Measurements from ENCODE around the gene EHD4.

The EHD4 gene

GRCh38 chr15:41994772-41995475, 22.6 kb upstream of the EHD4 start:
- no peak for DNase-seq

GRCh38 chr15:41994171-41994650, 21.9 kb upstream of the EHD4 start:
- DNase-seq: no peak

- no peak for DNase-seq
These were observed 21.3 kb upstream of the EHD4 start for GRCh38 chr15:41993472-41994170.

- no peak for DNase-seq
These were observed 20.4 kb upstream of the EHD4 start for GRCh38 chr15:41992803-41993190.

GRCh38 chr15:41992151-41992802, 19.9 kb upstream of the EHD4 start:
- no peak for DNase-seq

GRCh38 chr15:41990691-41991090, 18.3 kb upstream of the EHD4 start:
- no peak for DNase-seq

GRCh38 chr15:41990243-41990605, 17.9 kb upstream of the EHD4 start:
- DNase-seq: no peak

GRCh38 chr15:41989573-41990242, 17.4 kb upstream of the EHD4 start:
- peak; percentile 94 for DNase-seq

GRCh38 chr15:41988896-41989572, 16.7 kb upstream of the EHD4 start:
- peak; percentile 58 for DNase-seq

- DNase-seq: peak; percentile 30
These were observed 15.5 kb upstream of the EHD4 start for GRCh38 chr15:41987925-41988275.

GRCh38 chr15:41987246-41987924, 15.0 kb upstream of the EHD4 start:
- DNase-seq: peak; percentile 58

- DNase-seq: peak; percentile 54
These were observed 13.1 kb upstream of the EHD4 start for GRCh38 chr15:41985236-41986160.

GRCh38 chr15:41984622-41985021, 12.3 kb upstream of the EHD4 start:
- DNase-seq: peak; percentile 36

- DNase-seq: peak; percentile 46
These were observed 11.5 kb upstream of the EHD4 start for GRCh38 chr15:41983621-41984571.

GRCh38 chr15:41983221-41983620, 10.9 kb upstream of the EHD4 start:
- peak; percentile 50 for DNase-seq

GRCh38 chr15:41982133-41982930, 10.0 kb upstream of the EHD4 start:
- peak; percentile 39 for DNase-seq

GRCh38 chr15:41981371-41982132, 9.2 kb upstream of the EHD4 start:
- DNase-seq: no peak

GRCh38 chr15:41980654-41981323, 8.4 kb upstream of the EHD4 start:
- DNase-seq: peak; percentile 47
